ENCODE measurements around the gene TBC1D22A. TPM values are rescaled to one million over a fixed set of nuclear protein-coding genes. Genes with fewer than 3 reads are reported as not detected.

The TBC1D22A gene
- total RNA-seq, 1 experiment from 2014 or later: 14.3 TPM

- Histone ChIP-seq H2AFZ (ENCODE audit: low read length) (no peak overlapping the region), H3K9ac (ENCODE audit: low read length) (no peak overlapping the region), H3K9me2 (replicated peaks; ENCODE audit: low read length) (no peaks in the 10 kb centered on the region), H3K4me1 (ENCODE audit: insufficient read depth, low read length) (no peaks in the 10 kb centered on the region), H3K36me3 (ENCODE audit: low read depth, low read length) (no peaks in the 10 kb centered on the region), H4K20me1 (ENCODE audit: low read length) (no peaks in the 10 kb centered on the region), H3K79me2 (ENCODE audit: low read length) (no peaks in the 10 kb centered on the region), H3K9me3 (ENCODE audit: low read length) (no peaks in the 10 kb centered on the region), H3K4me2 (ENCODE audit: low read length) (no peak overlapping the region), H3K27ac (ENCODE audit: low read length) (no peak overlapping the region), H3K4me3 (ENCODE audit: low read length) (no peak overlapping the region), H3K27me3 (ENCODE audit: low read length) (no peaks in the 10 kb centered on the region), H3F3A (ENCODE audit: low read length, unreplicated experiment) (no peaks in the 10 kb centered on the region)
- ChIA-PET POLR2A (ENCODE audit: unreplicated experiment) (no interaction called here), CTCF (no interaction called here)
- BruUV-seq (replicated peaks): no TSS peak
- TF ChIP-seq EZH2phosphoT487 (IDR thresholded peaks at IDR 0.05; ENCODE audit: borderline replicate concordance, low read length): no peak
- ATAC-seq (no peak), DNase-seq (no peak)
- intact Hi-C loops (cut with micrococcal nuclease): no loop called here
Observed at GRCh38 chr22:46907241-46908215, 145.1 kb downstream of the TBC1D22A start.

GRCh38 chr22:46908641-46909107, 146.2 kb downstream of the TBC1D22A start:
- no peaks in the 10 kb centered on the region for H3K9me2 ChIP-seq (replicated peaks; ENCODE audit: low read length)
- H4K20me1 ChIP-seq (ENCODE audit: low read length): no peaks in the 10 kb centered on the region
- CTCF ChIA-PET: no interaction called here
- TF ChIP-seq EZH2phosphoT487 (IDR thresholded peaks at IDR 0.05; ENCODE audit: borderline replicate concordance, low read length): no peak
- TF ChIP-seq CTCF (conservative IDR thresholded peaks at IDR 0.05; ENCODE audit: low read depth, low read length): no peak
- TF ChIP-seq EZH2 (IDR thresholded peaks at IDR 0.05; ENCODE audit: low read length, unreplicated experiment): no peak
- no peaks in the 10 kb centered on the region for H3K36me3 ChIP-seq (ENCODE audit: low read depth, low read length)
- BruUV-seq (replicated peaks): no TSS peak
- ATAC-seq: no peak
- POLR2A ChIA-PET (ENCODE audit: unreplicated experiment): no interaction called here
- DNase-seq: no peak
- H3K9ac ChIP-seq (ENCODE audit: low read length): no peak overlapping the region
- H3K4me2 ChIP-seq (ENCODE audit: low read length): no peak overlapping the region
- no peak overlapping the region for H3K27ac ChIP-seq (ENCODE audit: low read length)
- H3K79me2 ChIP-seq (ENCODE audit: low read length): no peaks in the 10 kb centered on the region
- no peaks in the 10 kb centered on the region for H3K27me3 ChIP-seq (ENCODE audit: low read length)
- intact Hi-C loops (cut with micrococcal nuclease): no loop called here
- no peak overlapping the region for H2AFZ ChIP-seq (ENCODE audit: low read length)
- no peaks in the 10 kb centered on the region for H3K9me3 ChIP-seq (ENCODE audit: low read length)
- H3K4me3 ChIP-seq (ENCODE audit: low read length): no peak overlapping the region
- H3K4me1 ChIP-seq (ENCODE audit: insufficient read depth, low read length): no peaks in the 10 kb centered on the region
- H3F3A ChIP-seq (ENCODE audit: low read length, unreplicated experiment): no peaks in the 10 kb centered on the region

GRCh38 chr22:46909237-46910030, 147.0 kb downstream of the TBC1D22A start:
- intact Hi-C loops (cut with micrococcal nuclease): no loop called here
- H3F3A ChIP-seq (ENCODE audit: low read length, unreplicated experiment): no peaks in the 10 kb centered on the region

More at GRCh38 chr22:46909237-46910030, 147.0 kb downstream of the TBC1D22A start:
- Histone ChIP-seq H3K4me1 (ENCODE audit: insufficient read depth, low read length) (no peaks in the 10 kb centered on the region), H3K36me3 (ENCODE audit: low read depth, low read length) (no peaks in the 10 kb centered on the region), H3K4me3 (ENCODE audit: low read length) (no peak overlapping the region), H3K79me2 (ENCODE audit: low read length) (no peaks in the 10 kb centered on the region), H3K4me2 (ENCODE audit: low read length) (no peak overlapping the region), H3K9ac (ENCODE audit: low read length) (no peak overlapping the region), H3K9me3 (ENCODE audit: low read length) (no peaks in the 10 kb centered on the region), H3K27ac (ENCODE audit: low read length) (no peak overlapping the region), H2AFZ (ENCODE audit: low read length) (no peak overlapping the region), H3K27me3 (ENCODE audit: low read length) (no peaks in the 10 kb centered on the region), H3K9me2 (replicated peaks; ENCODE audit: low read length) (no peaks in the 10 kb centered on the region), H4K20me1 (ENCODE audit: low read length) (no peaks in the 10 kb centered on the region)
- no peak for ATAC-seq
- BruUV-seq (replicated peaks): no TSS peak
- POLR2A ChIA-PET (ENCODE audit: unreplicated experiment): no interaction called here
- TF ChIP-seq EZH2phosphoT487 (IDR thresholded peaks at IDR 0.05; ENCODE audit: borderline replicate concordance, low read length) (no peak), CTCF (conservative IDR thresholded peaks at IDR 0.05; ENCODE audit: low read depth, low read length) (no peak), EZH2 (IDR thresholded peaks at IDR 0.05; ENCODE audit: low read length, unreplicated experiment) (no peak)
- CTCF ChIA-PET: no interaction called here
- no peak for DNase-seq

Data from PC-3 (cell line).